RKO (cell line): ENCODE data around the gene LAMC1.

Experiments
- DNase-seq: peaks from one replicate; pipeline ENCODE4 v3.0.0-alpha.2; 2016; ENCODE audit warnings: low spot score

Gene LAMC1

GRCh38 chr1:183106746-183107145, 83.5 kb downstream of the LAMC1 start:
- DNase-seq, result no peak

GRCh38 chr1:183110326-183110880, 87.2 kb downstream of the LAMC1 start:
- DNase-seq, result no peak

- DNase-seq, result no peak
These were observed 91.2 kb downstream of the LAMC1 start for GRCh38 chr1:183114441-183114840.

GRCh38 chr1:183116416-183116815, 93.2 kb downstream of the LAMC1 start:
- DNase-seq, result no peak

GRCh38 chr1:183121609-183122008, 98.4 kb downstream of the LAMC1 start:
- no peak for DNase-seq

- DNase-seq, result no peak
These were observed 101.0 kb downstream of the LAMC1 start for GRCh38 chr1:183124259-183124658.

- DNase-seq, result no peak
These were observed 102.2 kb downstream of the LAMC1 start for GRCh38 chr1:183125279-183125999.

GRCh38 chr1:183126000-183126366, 102.8 kb downstream of the LAMC1 start:
- no peak for DNase-seq

- DNase-seq, result no peak
These were observed 103.3 kb downstream of the LAMC1 start for GRCh38 chr1:183126528-183126927.

GRCh38 chr1:183129921-183130690, 106.9 kb downstream of the LAMC1 start:
- DNase-seq, result no peak

- DNase-seq, result no peak
These were observed 107.9 kb downstream of the LAMC1 start for GRCh38 chr1:183131166-183131565.

GRCh38 chr1:183135336-183135735, 112.1 kb downstream of the LAMC1 start:
- DNase-seq, result no peak

- DNase-seq, result no peak
These were observed 114.6 kb downstream of the LAMC1 start for GRCh38 chr1:183137782-183138181.

- DNase-seq, result no peak
These were observed 115.1 kb downstream of the LAMC1 start for GRCh38 chr1:183138301-183138700.

- no peak for DNase-seq
These were observed 116.2 kb downstream of the LAMC1 start for GRCh38 chr1:183139281-183139942.

- DNase-seq, result no peak
These were observed 117.4 kb downstream of the LAMC1 start for GRCh38 chr1:183140633-183141032.

GRCh38 chr1:183142171-183142570, 119.0 kb downstream of the LAMC1 start:
- DNase-seq, result no peak

GRCh38 chr1:183143576-183144315, 120.5 kb downstream of the LAMC1 start:
- no peak for DNase-seq

- no peak for DNase-seq
These were observed 121.5 kb downstream of the LAMC1 start for GRCh38 chr1:183144752-183145151.

- DNase-seq, result no peak
These were observed 124.5 kb downstream of the LAMC1 start for GRCh38 chr1:183147735-183148134.

GRCh38 chr1:183148599-183148998, 125.4 kb downstream of the LAMC1 start:
- DNase-seq, result no peak

- no peak for DNase-seq
These were observed 126.1 kb downstream of the LAMC1 start for GRCh38 chr1:183149273-183149672.
